Psoas muscle (tissue), 8 donors: ENCODE data around the gene MIER2. TPM values are rescaled to one million over a fixed set of nuclear protein-coding genes. Genes with fewer than 3 reads are reported as not detected.
A peak's percentile ranks its signal among the peaks of the same experiment; 100 is the strongest.

ENCODE experiments used
- ATAC-seq, 4 donors: fragments of 200-7000 bp; cut with Tn5 transposase; one replicate each; pipeline ENCODE4 v1.9.1; 2020; ENCODE audit warnings: moderate library complexity in 3 of 4, mild to moderate bottlenecking in 2 of 4
- DNase-seq, 2 donors: peaks; one replicate each; pipeline ENCODE4 v3.0.0-alpha.2; 2020
- H3K27ac ChIP-seq: fragments of 200-600 bp; one replicate; pipeline ENCODE4 v1.8.0; 2022
- H3K27me3 ChIP-seq, 3 donors: fragments of 200-600 bp in 1 of 3; one replicate each; pipeline versions ENCODE4 v1.6.1 to v1.8.0; 2013 to 2022; ENCODE audit warnings: low read length in 2 of 3, mild to moderate bottlenecking in 2 of 3, moderate library complexity in 1 of 3; ENCODE audit not compliant: insufficient read depth in 3 of 3
- H3K36me3 ChIP-seq, 2 donors: fragments of 200-600 bp in 1 of 2; one replicate each; pipeline versions ENCODE4 v1.6.1 to v1.8.0; 2013 to 2022; ENCODE audit warnings: low read depth in 1 of 2, mild to moderate bottlenecking in 1 of 2, moderate library complexity in 1 of 2; ENCODE audit not compliant: insufficient read depth in 1 of 2
- H3K4me1 ChIP-seq: fragments of 200-600 bp; one replicate; pipeline ENCODE4 v1.8.0; 2022
- H3K4me3 ChIP-seq: fragments of 200-600 bp; one replicate; pipeline ENCODE4 v1.8.0; 2022; ENCODE audit warnings: mild to moderate bottlenecking
- H3K9me3 ChIP-seq: fragments of 200-600 bp; one replicate; pipeline ENCODE4 v1.8.0; 2022
- WGBS, 3 donors: extraction: QIAGEN DNeasy Blood & Tissue Kit; methylation state at CpG; one replicate each; pipeline versions ENCODE4 v1.1.6 to v1.1.7; 2013; 5-methylcytosine and 5-hydroxymethylcytosine counted together
- intact Hi-C, 2 donors: fragments of 100-400 bp; cut with DNase I; formaldehyde crosslinking; loops; one replicate each; pipeline versions ENCODE4 v1.11.0 to v1.14.2; 2022
- polyA plus RNA-seq, 3 donors: library from polyadenylated mRNA; stranded (reverse); fragments of 200-250 nt; gene quantifications; one replicate each; pipeline ENCODE4 v1.2.3, GENCODE V29; 2013
- total RNA-seq, 4 donors: library from RNA; stranded (reverse); fragmentation: NEBNext Ultra II Directional in 2 of 4; extraction: Animal tissue kit (Norgen Biotek cat#: 25700) in 2 of 4; gene quantifications; one replicate each; pipeline versions ENCODE4 v1.2.1 to v1.2.4, GENCODE V29; 2021 to 2023
- TF ChIP-seq, protein P1 (sequence below): fragments of 200-600 bp; IDR thresholded peaks from one replicate; pipeline ENCODE4 v1.8.0; 2022; ENCODE audit warnings: antibody characterized with exemption
- donor health status: healthy with polysubstance abuse.
- donor health status: DM: no; HTN: no; CAD: no; lungs with moderate emphysema.
- donor health status: Bipolar disorder and iron deficiency.
- donor health status: healthy.
- donor health status: DM: yes; HTN: yes; CAD: no.
- donor health status: DM: no; HTN: no; CAD: no.
- donor health status: DM: no; HTN: no; CAD: no.
- donor health status: DM: yes; HTN: yes; CAD: no.

Gene MIER2
- total and polyA plus RNA-seq, 7 donors, result 13.3 to 22.2 (median 19.1) TPM

DNA sequence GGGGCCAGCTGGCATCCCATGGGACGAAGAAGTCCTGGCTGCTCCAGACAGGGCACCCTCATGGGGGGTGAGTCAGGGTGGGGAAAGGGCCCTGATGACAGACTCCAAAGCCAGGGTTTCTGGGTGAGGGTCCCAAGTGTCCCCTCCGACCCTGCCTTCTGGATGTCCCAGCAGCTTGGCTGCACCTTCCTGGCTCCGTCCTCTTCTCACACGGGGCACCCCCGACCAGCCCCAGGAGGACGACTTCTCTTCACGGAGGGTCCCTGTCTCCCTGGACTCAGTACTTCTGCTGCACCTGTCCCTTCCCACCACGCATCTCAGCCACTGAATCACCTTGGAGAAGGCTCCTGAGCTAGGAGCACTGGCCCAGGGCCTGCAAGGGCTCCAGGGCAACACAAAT is 19.9 kb downstream of the MIER2 start:
- 95 to 98% (median 97%) methylated on average over 8 of the region's 8 CpGs for WGBS, 3 donors
- ATAC-seq, result no peak
- no peak overlapping the region for H3K4me3 ChIP-seq

GRCh38 chr19:322616-323015 is 22.0 kb downstream of the MIER2 start:
- TF ChIP-seq, protein P1, sequence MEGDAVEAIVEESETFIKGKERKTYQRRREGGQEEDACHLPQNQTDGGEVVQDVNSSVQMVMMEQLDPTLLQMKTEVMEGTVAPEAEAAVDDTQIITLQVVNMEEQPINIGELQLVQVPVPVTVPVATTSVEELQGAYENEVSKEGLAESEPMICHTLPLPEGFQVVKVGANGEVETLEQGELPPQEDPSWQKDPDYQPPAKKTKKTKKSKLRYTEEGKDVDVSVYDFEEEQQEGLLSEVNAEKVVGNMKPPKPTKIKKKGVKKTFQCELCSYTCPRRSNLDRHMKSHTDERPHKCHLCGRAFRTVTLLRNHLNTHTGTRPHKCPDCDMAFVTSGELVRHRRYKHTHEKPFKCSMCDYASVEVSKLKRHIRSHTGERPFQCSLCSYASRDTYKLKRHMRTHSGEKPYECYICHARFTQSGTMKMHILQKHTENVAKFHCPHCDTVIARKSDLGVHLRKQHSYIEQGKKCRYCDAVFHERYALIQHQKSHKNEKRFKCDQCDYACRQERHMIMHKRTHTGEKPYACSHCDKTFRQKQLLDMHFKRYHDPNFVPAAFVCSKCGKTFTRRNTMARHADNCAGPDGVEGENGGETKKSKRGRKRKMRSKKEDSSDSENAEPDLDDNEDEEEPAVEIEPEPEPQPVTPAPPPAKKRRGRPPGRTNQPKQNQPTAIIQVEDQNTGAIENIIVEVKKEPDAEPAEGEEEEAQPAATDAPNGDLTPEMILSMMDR, result no peak
- H3K4me1 ChIP-seq, result no peaks in the 10 kb centered on the region
- intact Hi-C loops, result no loop called here
- peaks cover 0 to 53% of the 10 kb centered on the region in 2 donors for H3K36me3 ChIP-seq
- no peaks in the 10 kb centered on the region for H3K27me3 ChIP-seq
- H3K27ac ChIP-seq, result no peak overlapping the region
- ATAC-seq (no peak), DNase-seq (no peak)
- H3K9me3 ChIP-seq, result peaks cover 8% of the 10 kb centered on the region
- 97 to 98% (median 97%) methylated on average over 13 of the region's 13 CpGs for WGBS, 3 donors
- H3K4me3 ChIP-seq, result no peak overlapping the region

More for the DNA sequence above, 19.9 kb downstream of the MIER2 start:
- Histone ChIP-seq H3K4me1 (no peaks in the 10 kb centered on the region), H3K9me3 (no peaks in the 10 kb centered on the region), H3K27ac (no peak overlapping the region), H3K36me3 (peaks cover under 1 to 73% of the 10 kb centered on the region in 2 donors), H3K27me3 (no peaks in the 10 kb centered on the region)
- intact Hi-C loops, result no loop called here
- TF ChIP-seq, protein P1, result no peak
- DNase-seq, result no peak

DNA sequence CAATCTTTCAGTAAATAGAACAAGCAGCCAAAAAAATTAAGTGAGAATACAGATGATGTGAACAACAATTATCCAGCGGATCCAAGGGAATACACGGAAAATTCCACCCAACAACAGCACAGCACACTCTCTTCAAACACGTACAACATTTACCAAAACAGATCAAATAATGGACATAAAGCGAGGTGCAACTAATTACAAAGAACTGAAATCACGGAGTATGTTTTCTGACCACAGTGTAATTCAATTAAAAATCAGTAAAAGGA is 26.2 kb downstream of the MIER2 start:
- no peaks in the 10 kb centered on the region for H3K4me1 ChIP-seq
- no peaks in the 10 kb centered on the region for H3K27me3 ChIP-seq
- intact Hi-C loops, result no loop called here
- H3K36me3 ChIP-seq, result peaks cover 0 to 40% of the 10 kb centered on the region in 2 donors
- H3K27ac ChIP-seq, result peak overlapping the region; percentile 36
- 71 to 86% (median 79%) methylated on average over 5 of the region's 5 CpGs for WGBS, 3 donors
- H3K4me3 ChIP-seq, result no peak overlapping the region
- no peak for ATAC-seq
- TF ChIP-seq, protein P1, result no peak
- DNase-seq, result no peak
- peaks cover 8% of the 10 kb centered on the region for H3K9me3 ChIP-seq

DNA sequence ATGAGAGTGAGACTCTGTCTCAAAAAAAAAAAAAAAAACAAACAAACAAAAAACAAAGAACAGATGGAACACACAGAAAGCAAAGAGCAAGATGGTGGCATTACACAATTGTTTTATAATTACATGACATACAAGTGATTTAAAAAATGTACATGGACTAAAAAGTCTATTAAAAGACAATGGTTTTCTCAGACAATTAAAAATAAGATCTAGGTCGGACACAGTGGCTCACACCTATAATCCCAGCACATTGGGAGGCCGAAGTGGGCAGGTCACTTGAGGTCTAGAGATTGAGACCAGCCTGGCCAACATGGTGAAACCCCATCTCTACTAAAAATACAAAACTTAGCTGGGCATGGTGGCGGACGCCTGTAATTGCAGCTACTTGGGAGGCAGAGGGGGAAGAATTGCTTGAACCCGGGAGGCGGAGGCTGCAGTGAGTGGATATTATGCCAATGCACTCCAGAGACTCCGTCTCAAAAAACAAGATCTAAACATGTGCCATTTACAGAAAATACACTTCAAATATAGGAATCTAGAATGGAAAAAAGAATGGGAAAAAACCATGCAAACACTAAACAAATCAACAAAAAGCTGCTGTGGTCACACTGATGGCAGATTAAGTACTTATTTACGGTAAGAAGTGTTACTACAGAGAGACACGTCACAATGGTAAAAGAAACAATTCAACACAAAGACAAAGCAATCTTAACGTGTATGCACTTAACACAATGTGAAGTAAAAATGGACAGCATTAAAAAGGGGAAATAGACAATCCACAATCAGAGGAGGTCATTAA is 26.7 kb downstream of the MIER2 start:
- Histone ChIP-seq H3K9me3 (peaks cover 8% of the 10 kb centered on the region), H3K4me3 (no peak overlapping the region), H3K36me3 (peaks cover 0 to 43% of the 10 kb centered on the region in 2 donors), H3K4me1 (no peaks in the 10 kb centered on the region), H3K27ac (peak overlapping the region; percentile 46), H3K27me3 (no peaks in the 10 kb centered on the region)
- ATAC-seq, result no peak
- 88 to 91% (median 88%) methylated on average over 10 of the region's 10 CpGs for WGBS, 3 donors
- no peak for DNase-seq
- TF ChIP-seq, protein P1, result no peak
- intact Hi-C loops, result no loop called here

DNA sequence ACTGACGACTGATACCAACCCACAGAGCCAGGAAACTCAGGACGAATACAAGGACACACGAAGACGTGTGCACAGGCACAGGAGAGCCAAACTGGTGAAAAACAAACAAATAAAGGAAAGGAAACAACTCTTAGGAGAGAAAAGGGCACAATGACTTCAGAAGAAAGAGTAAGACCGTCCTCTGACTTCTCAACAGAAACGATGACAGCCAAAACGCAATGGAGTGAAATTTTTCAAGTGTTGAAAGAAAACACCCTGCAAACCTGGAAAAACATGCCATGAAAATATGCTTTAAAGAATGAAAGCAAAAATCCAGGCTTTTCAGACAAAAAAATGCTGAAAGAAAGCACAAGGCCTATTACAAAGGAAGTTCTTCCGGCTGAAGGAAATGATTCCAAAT is 28.8 kb downstream of the MIER2 start:
- Histone ChIP-seq H3K4me3 (no peak overlapping the region), H3K4me1 (no peaks in the 10 kb centered on the region), H3K27ac (no peak overlapping the region), H3K36me3 (peaks cover 0 to 43% of the 10 kb centered on the region in 2 donors), H3K9me3 (peaks cover 8% of the 10 kb centered on the region), H3K27me3 (no peaks in the 10 kb centered on the region)
- intact Hi-C loops, result no loop called here
- WGBS, 3 donors, result 66 to 75% (median 72%) methylated on average over 8 of the region's 8 CpGs
- no peak for DNase-seq
- no peak for ATAC-seq
- TF ChIP-seq, protein P1, result no peak
